Fibroblast of lung (primary cell): Measurements from ENCODE around the gene ZNF727. TPM values are rescaled to one million over a fixed set of nuclear protein-coding genes. Genes with fewer than 3 reads are reported as not detected.
"Not testable (repeated sequence)": the region's sequence is repeated elsewhere in the genome, so short reads cannot be mapped to it uniquely, and the experiment has no call there.

Experiments used
- DNase-seq, 2 donors: peaks; one replicate each; pipeline versions ENCODE4 v3.0.0 to v3.0.0-alpha.2; 2010; ENCODE audit warnings: low read depth in 2 of 2
- H2AFZ ChIP-seq: 2 replicates; pipeline ENCODE4 v1.5.1; 2012; ENCODE audit warnings: low read length, control low read depth, inconsistent platforms
- H3K27ac ChIP-seq: 2 replicates; pipeline ENCODE4 v1.5.1; 2011; ENCODE audit warnings: low read length, control low read depth; ENCODE audit not compliant: insufficient read depth
- H3K27me3 ChIP-seq: 2 replicates; pipeline ENCODE4 v1.5.1; 2011; ENCODE audit warnings: mild to moderate bottlenecking, low read length; ENCODE audit not compliant: control insufficient read depth, insufficient read depth
- H3K36me3 ChIP-seq: 2 replicates; pipeline ENCODE4 v1.5.1; 2011; ENCODE audit warnings: low read length; ENCODE audit not compliant: control insufficient read depth, insufficient read depth
- H3K4me1 ChIP-seq: 2 replicates; pipeline ENCODE4 v1.5.1; 2011; ENCODE audit warnings: low read length; ENCODE audit not compliant: control insufficient read depth, insufficient read depth; ENCODE audit errors: extremely low read depth
- H3K4me2 ChIP-seq: 2 replicates; pipeline ENCODE4 v1.5.1; 2011; ENCODE audit warnings: low read length, control low read depth; ENCODE audit not compliant: insufficient read depth; ENCODE audit errors: extremely low read depth
- H3K4me3 ChIP-seq, 4 experiments: fragments of 200-600 bp in 1 of 4; sonication (generic) in 1 of 4; replicated peaks in 1 of 4; 2 replicates each; pipeline ENCODE4 v1.5.1; 2011 to 2016; ENCODE audit warnings: low read length in 4 of 4, low read depth in 3 of 4, mild to moderate bottlenecking in 3 of 4, control low read depth in 2 of 4, inconsistent platforms in 1 of 4, mixed read lengths in 1 of 4; ENCODE audit not compliant: insufficient read depth in 1 of 4; ENCODE audit errors: control extremely low read depth in 1 of 4
- H3K79me2 ChIP-seq: 2 replicates; pipeline ENCODE4 v1.5.1; 2012; ENCODE audit warnings: mild to moderate bottlenecking, low read length, inconsistent platforms; ENCODE audit not compliant: control insufficient read depth, insufficient read depth
- H3K9ac ChIP-seq: 2 replicates; pipeline ENCODE4 v1.5.1; 2011; ENCODE audit warnings: mild to moderate bottlenecking, low read length, control low read depth; ENCODE audit not compliant: insufficient read depth
- H3K9me3 ChIP-seq: 2 replicates; pipeline ENCODE4 v1.5.1; 2012; ENCODE audit warnings: low read depth, low read length; ENCODE audit not compliant: control insufficient read depth, insufficient read depth
- H4K20me1 ChIP-seq: 2 replicates; pipeline ENCODE4 v1.5.1; 2011; ENCODE audit warnings: low read length; ENCODE audit not compliant: control insufficient read depth, insufficient read depth; ENCODE audit errors: extremely low read depth
- CTCF ChIP-seq, 2 donors: IDR thresholded peaks in 1 of 2; conservative IDR thresholded peaks in 1 of 2; 1 replicate in 1 of 2; 2 replicates in 1 of 2; pipeline ENCODE4 v1.5.1; 2011 to 2012; ENCODE audit warnings: low read length in 2 of 2, control low read depth in 1 of 2, inconsistent platforms in 1 of 2, low read depth in 1 of 2, mild to moderate bottlenecking in 1 of 2
- EZH2 ChIP-seq: IDR thresholded peaks from 2 replicates; pipeline ENCODE4 v1.5.1; 2012; ENCODE audit warnings: low read length, control low read depth, mild to moderate bottlenecking; ENCODE audit errors: missing control alignments
- polyA plus RNA-seq, 2 donors: library from polyadenylated mRNA; depleted of rRNA in 1 of 2; stranded (reverse) in 1 of 2; unstranded in 1 of 2; fragments of >200 nt; gene quantifications; 2 replicates each; pipeline ENCODE4 v1.2.1, GENCODE V29; 2011 to 2012; ENCODE audit warnings: missing spikeins in 1 of 2
- total RNA-seq: library from RNA; depleted of rRNA; stranded (reverse); fragments of >200 nt; gene quantifications from 2 replicates; pipeline ENCODE4 v1.2.1, GENCODE V29; 2014

Gene ZNF727
- total and polyA plus RNA-seq, 2 donors (not counting 1 experiment from before 2014, with no cell fraction given): 6.4 TPM; not detected in 1

GRCh38 chr7:64078699-64078994 lies 33.4 kb downstream of the ZNF727 start:
- DNase-seq: no peak
- no peak overlapping the region for H3K4me2 ChIP-seq
- no peaks in the 10 kb centered on the region for H3K4me1 ChIP-seq
- H3K4me3 ChIP-seq: no peak overlapping the region
- no peaks in the 10 kb centered on the region for H3K36me3 ChIP-seq
- no peaks in the 10 kb centered on the region for H4K20me1 ChIP-seq
- TF ChIP-seq EZH2 (no peak), CTCF (conservative IDR thresholded peaks at IDR 0.05 in 1 of 2, IDR thresholded peaks at IDR 0.05 in 1 of 2; ENCODE audit: low read depth in 1 of 2, low read length in 2 of 2) (no peak)
- H3K79me2 ChIP-seq: no peaks in the 10 kb centered on the region
- no peak overlapping the region for H3K27ac ChIP-seq
- H2AFZ ChIP-seq: no peak overlapping the region
- no peaks in the 10 kb centered on the region for H3K9me3 ChIP-seq
- no peak overlapping the region for H3K9ac ChIP-seq
- no peaks in the 10 kb centered on the region for H3K27me3 ChIP-seq

- Histone ChIP-seq H3K4me2 (no peak overlapping the region), H3K79me2 (no peaks in the 10 kb centered on the region), H2AFZ (no peak overlapping the region), H3K4me1 (no peaks in the 10 kb centered on the region), H3K27me3 (no peaks in the 10 kb centered on the region), H3K9ac (no peak overlapping the region), H3K4me3 (no peak overlapping the region), H3K9me3 (no peaks in the 10 kb centered on the region), H3K36me3 (no peaks in the 10 kb centered on the region), H3K27ac (no peak overlapping the region), H4K20me1 (no peaks in the 10 kb centered on the region)
- TF ChIP-seq CTCF (conservative IDR thresholded peaks at IDR 0.05 in 1 of 2, IDR thresholded peaks at IDR 0.05 in 1 of 2; ENCODE audit: low read depth in 1 of 2, low read length in 2 of 2): no peak
- TF ChIP-seq EZH2: no peak
- DNase-seq: no peak
Observed at GRCh38 chr7:64087501-64087900, 42.3 kb downstream of the ZNF727 start.

- H3K4me2 ChIP-seq, DNase-seq: not testable (repeated sequence)
Observed at GRCh38 chr7:64088863-64089262, 43.6 kb downstream of the ZNF727 start.

More at GRCh38 chr7:64088863-64089262, 43.6 kb downstream of the ZNF727 start:
- H3K4me1 ChIP-seq, H3K4me3 ChIP-seq, H3K9me3 ChIP-seq, H3K36me3 ChIP-seq, H4K20me1 ChIP-seq, H3K79me2 ChIP-seq, H3K9ac ChIP-seq, H3K27ac ChIP-seq, H2AFZ ChIP-seq, H3K27me3 ChIP-seq: not testable (repeated sequence)

Other genes starting within 250 kb of the ZNF727 start
- not detected in 2 replicates for gene ZNF722, start 46.6 kb upstream of the ZNF727 start, total RNA-seq
- gene ZNF722, start 46.6 kb upstream of the ZNF727 start, polyA plus RNA-seq: not detected in 2 replicates
- not detected in 2 replicates for gene ZNF735, start 161.8 kb downstream of the ZNF727 start, total RNA-seq
- not detected in 2 replicates for gene ZNF735, start 161.8 kb downstream of the ZNF727 start, polyA plus RNA-seq
- not detected in 2 replicates for gene ZNF679, start 183.0 kb downstream of the ZNF727 start, total RNA-seq
- not detected in 2 replicates for gene ZNF679, start 183.0 kb downstream of the ZNF727 start, polyA plus RNA-seq